Ectodermal cell (in vitro differentiated cells): Measurements from ENCODE around the gene DLL1.

Experiments used
- H3K27ac ChIP-seq: 2 replicates; pipeline ENCODE4 v1.7.0; 2013; ENCODE audit warnings: mild to moderate bottlenecking, low read depth, low read length; ENCODE audit not compliant: insufficient read depth, poor library complexity, severe bottlenecking
- H3K27me3 ChIP-seq: 2 replicates; pipeline ENCODE4 v1.7.0; 2013; ENCODE audit warnings: mild to moderate bottlenecking, low read length; ENCODE audit not compliant: insufficient read depth, control insufficient read depth, poor library complexity, severe bottlenecking
- H3K36me3 ChIP-seq: one replicate; pipeline ENCODE4 v1.7.0; 2013; ENCODE audit warnings: low read length; ENCODE audit not compliant: control insufficient read depth, insufficient read depth
- H3K4me1 ChIP-seq: one replicate; pipeline ENCODE4 v1.7.0; 2013; ENCODE audit warnings: low read length; ENCODE audit not compliant: control insufficient read depth, insufficient read depth
- H3K4me3 ChIP-seq: 2 replicates; pipeline ENCODE4 v1.7.0; 2013; ENCODE audit warnings: low read depth, low read length, control low read depth; ENCODE audit not compliant: insufficient read depth
- H3K9me3 ChIP-seq: 2 replicates; pipeline ENCODE4 v1.7.0; 2013; ENCODE audit warnings: mild to moderate bottlenecking, low read length, moderate library complexity; ENCODE audit not compliant: control insufficient read depth
- WGBS, 2 experiments: methylation state at CpG; one replicate each; pipeline ENCODE4 v1.1.7; 2013; ENCODE audit warnings: missing lambda C conversion rate in 2 of 2; 5-methylcytosine and 5-hydroxymethylcytosine counted together

Gene DLL1

DNA sequence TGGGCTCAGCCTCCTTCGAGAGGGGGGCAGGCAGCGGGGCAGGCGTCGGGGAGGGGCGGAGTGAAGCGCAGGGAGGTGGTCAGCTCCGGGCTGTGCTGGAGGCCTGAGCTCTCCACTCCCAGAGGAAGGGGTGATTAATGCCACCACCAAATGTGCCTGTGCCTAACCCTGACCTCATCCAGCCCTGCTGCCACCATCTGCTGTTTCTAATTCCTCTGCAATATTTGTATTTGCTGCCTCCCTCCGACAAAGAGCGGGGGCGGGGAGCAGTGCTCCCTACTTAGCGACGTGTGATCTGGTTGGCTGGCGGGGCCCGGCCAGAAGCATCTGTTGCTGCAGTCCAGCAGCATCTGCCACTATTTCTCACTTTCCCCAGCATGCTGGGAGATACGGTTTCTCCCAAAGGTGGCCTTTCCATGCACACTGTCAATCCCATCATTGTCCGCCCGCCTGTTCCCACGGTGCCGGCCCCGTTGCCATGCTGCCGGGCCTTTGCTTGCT lies 47.0 kb downstream of the DLL1 start:
- 67 to 69% methylated on average over 21 of the region's 21 CpGs for WGBS, 2 experiments
- no peaks in the 10 kb centered on the region for H3K9me3 ChIP-seq
- H3K4me3 ChIP-seq: no peak overlapping the region
- H3K27me3 ChIP-seq: no peaks in the 10 kb centered on the region
- H3K4me1 ChIP-seq: peaks cover 33% of the 10 kb centered on the region
- peak overlapping the region; percentile 72 for H3K27ac ChIP-seq
- no peaks in the 10 kb centered on the region for H3K36me3 ChIP-seq

DNA sequence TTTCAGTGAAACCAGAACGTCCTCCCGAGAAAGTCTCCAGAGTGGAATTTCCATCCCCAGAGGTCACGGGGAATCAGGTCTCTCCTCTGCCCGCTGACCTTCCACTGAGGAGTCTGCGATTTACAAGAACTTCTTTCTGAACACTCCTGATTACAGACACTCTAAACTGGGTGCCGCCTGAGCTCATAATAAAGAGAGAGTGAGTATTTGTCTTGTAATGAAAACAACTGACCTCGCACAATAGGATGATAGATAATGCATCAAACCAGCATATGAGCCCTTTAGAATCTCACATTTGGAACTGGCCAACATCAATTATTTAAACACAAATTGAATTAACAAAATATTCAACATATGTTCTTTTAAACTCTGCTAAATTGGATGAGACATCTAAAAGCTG lies 47.5 kb downstream of the DLL1 start:
- Histone ChIP-seq H3K4me3 (no peak overlapping the region), H3K4me1 (peaks cover 30% of the 10 kb centered on the region), H3K36me3 (no peaks in the 10 kb centered on the region), H3K9me3 (no peaks in the 10 kb centered on the region), H3K27ac (no peak overlapping the region), H3K27me3 (no peaks in the 10 kb centered on the region)
- 89 to 90% methylated on average over 6 to 7 of the region's 7 CpGs for WGBS, 2 experiments

DNA sequence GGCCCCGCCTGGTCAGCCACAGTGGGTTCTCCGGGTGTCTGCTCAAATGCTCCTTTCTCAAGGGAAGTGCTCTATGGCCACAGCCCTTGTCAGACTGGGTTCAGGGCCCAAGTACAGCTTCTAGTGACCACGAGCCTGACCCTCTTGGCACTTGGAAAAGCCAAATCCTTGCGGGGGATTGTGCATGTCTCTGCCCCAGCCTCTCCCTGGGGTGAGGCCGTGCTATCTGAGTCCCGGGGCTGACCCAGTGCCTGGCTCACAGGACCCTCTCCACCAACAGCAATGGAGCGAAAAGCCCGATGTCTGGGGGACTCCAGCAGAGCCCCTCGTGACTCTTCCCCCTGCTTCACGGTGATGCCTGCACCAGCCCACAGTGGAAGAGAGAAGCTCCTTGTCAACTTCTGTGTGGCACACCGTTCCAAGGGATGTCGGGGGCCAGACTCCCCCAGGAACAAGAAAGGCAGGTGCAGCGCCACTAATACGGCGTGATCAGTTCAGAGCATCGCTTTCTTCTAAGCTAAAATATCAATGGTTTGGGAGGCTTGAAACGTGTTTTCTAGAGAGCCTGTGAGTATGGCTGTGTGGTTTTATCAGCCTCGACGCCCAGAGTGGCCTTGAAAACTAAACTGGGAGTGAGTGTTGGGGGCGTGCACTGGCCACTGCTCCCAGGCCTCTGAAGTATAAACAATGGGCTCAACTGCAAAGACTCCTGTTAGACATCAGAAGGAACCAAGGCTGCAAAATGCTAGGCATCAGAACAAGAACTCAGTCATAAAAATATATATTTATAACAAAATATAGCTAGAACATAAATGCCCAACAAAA lies 51.9 kb downstream of the DLL1 start:
- Histone ChIP-seq H3K27me3 (no peaks in the 10 kb centered on the region), H3K4me1 (peaks cover 35% of the 10 kb centered on the region), H3K9me3 (no peaks in the 10 kb centered on the region), H3K36me3 (no peaks in the 10 kb centered on the region), H3K27ac (no peak overlapping the region), H3K4me3 (no peak overlapping the region)
- WGBS, 2 experiments: 93 to 94% methylated on average over 20 of the region's 20 CpGs

DNA sequence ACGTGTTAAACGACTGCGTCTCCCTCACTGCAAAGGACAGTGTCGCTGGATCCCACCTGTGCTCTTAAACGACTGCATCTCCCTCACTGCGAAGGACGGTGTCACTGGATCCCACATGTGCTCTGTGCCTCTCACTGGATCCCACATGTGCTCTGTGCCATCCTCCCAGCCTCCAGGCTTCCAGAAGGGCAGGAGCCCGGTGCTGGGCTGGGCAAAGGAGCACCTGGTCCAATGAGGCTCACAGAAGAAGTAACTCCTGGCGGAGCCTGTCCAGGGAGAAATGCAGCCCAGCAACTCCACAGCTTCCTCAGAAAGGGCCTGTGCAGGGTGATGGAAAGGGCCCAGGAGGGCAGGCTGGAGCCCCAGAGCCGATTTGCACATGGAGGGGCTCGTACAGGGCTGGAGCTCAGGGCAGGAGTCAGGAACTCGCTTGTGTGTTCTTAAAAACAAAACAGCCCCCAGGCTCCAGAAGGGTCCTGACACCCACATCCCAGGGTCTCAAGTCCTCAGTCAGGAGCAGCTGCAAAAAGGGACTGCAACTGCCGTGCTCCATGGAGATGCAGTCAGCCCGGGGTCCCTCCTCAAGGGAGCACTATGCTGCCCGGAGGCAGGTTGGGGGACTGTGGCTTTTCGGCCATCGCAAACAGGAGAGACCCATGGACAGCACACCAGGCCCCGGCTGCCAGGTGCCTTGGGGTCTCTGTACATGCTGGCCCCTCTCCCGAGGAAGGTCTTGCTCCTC lies 52.7 kb downstream of the DLL1 start:
- Histone ChIP-seq H3K27me3 (no peaks in the 10 kb centered on the region), H3K36me3 (no peaks in the 10 kb centered on the region), H3K27ac (no peak overlapping the region), H3K9me3 (no peaks in the 10 kb centered on the region), H3K4me3 (no peak overlapping the region), H3K4me1 (peaks cover 31% of the 10 kb centered on the region)
- WGBS, 2 experiments: 90 to 92% methylated on average over 19 of the region's 19 CpGs

DNA sequence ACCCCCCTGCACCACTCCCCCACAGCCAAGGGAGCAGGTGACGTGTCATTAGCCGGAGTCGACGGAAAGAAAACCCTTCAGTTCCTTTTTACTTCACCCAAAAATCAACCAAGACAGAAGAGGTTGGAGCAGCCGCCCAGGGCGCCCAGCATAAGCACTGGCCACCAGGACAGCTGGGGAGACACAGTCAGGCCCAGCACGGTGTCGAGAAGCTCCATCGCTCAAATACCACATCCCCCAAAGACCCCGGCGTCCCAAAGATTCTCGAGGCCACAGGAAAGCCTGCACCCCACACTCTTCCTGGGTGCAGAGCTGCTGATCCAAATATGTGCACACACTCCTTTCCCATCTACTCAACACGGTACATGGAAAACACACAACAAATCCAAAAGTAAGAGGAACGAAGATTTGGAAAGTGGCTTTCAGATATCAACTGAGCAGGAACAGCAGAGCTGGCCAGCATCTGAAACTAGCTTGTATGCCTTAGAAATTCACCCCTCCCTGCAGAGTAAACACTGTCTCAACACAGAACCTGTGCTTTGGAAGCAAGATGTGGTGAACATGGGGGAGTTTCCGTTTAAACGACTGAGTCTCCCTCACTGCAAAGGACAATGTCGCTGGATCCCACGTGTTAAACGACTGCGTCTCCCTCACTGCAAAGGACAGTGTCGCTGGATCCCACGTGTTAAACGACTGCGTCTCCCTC lies 54.6 kb downstream of the DLL1 start:
- Histone ChIP-seq H3K9me3 (no peaks in the 10 kb centered on the region), H3K4me1 (peaks cover 39% of the 10 kb centered on the region), H3K27me3 (no peaks in the 10 kb centered on the region), H3K36me3 (no peaks in the 10 kb centered on the region), H3K4me3 (no peak overlapping the region), H3K27ac (peak overlapping the region; percentile 60)
- WGBS, 2 experiments: 87% methylated on average over 17 to 20 of the region's 24 CpGs

DNA sequence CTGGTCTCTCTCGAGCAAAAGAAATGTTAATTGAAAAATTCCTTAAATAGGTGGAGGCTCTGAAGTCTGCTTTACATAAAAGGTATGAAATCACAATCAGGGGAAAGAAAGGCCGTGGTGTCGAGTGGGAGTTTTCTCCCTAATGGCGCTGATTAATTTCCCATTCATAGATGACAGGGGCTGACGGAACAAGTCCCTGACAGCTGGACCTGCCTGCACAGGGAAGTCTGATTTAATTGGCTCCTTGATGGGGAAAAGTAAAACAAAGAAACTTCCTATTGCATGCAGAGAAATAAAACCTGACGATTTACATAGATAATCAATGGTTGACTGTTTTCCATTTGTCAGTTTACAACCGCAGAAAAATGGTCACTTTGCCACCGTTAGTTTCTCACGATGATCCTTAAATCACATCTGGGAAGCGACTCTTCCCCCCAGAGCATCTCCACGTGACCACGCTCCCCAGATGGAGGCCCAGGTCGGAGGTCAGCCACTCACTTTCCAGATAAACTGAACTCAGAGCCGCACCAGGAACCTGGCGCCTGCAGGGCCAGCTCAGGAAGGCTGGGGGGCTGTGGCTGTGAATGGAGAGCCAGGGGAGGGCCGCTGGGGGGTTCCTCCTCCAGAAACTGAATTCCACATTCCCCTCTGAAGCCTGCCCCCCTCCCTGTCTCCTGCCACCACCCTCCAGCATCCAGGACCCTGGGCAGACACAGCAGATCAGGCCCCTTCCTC lies 55.3 kb downstream of the DLL1 start:
- Histone ChIP-seq H3K36me3 (no peaks in the 10 kb centered on the region), H3K4me3 (no peak overlapping the region), H3K4me1 (peaks cover 39% of the 10 kb centered on the region), H3K27ac (peak overlapping the region; percentile 63), H3K9me3 (no peaks in the 10 kb centered on the region), H3K27me3 (no peaks in the 10 kb centered on the region)
- WGBS, 2 experiments: 61 to 69% methylated on average over 16 of the region's 16 CpGs

DNA sequence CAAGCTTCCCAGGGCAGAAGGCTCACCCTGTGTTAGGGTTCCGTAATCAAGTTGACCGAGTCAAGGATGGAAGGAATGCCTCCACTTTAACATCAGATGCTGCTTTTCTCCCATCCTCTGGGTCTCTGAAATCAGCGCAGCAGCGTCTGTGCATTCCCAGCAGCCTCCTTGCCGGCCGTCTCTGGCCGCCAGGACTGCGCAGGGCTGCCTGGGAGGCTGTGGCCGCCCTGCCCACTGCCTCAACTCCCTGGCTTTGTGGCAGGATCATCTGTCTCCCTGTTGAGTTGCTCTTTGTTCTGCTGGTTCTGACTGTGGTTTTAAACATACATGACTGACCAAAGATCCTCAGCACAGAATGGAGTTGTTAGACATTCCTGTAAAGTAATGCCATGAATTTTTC lies 56.5 kb downstream of the DLL1 start:
- Histone ChIP-seq H3K9me3 (no peaks in the 10 kb centered on the region), H3K4me3 (no peak overlapping the region), H3K4me1 (peaks cover 39% of the 10 kb centered on the region), H3K27ac (peak overlapping the region; percentile 42), H3K27me3 (no peaks in the 10 kb centered on the region), H3K36me3 (no peaks in the 10 kb centered on the region)
- WGBS, 2 experiments: 74 to 75% methylated on average over 9 of the region's 9 CpGs

DNA sequence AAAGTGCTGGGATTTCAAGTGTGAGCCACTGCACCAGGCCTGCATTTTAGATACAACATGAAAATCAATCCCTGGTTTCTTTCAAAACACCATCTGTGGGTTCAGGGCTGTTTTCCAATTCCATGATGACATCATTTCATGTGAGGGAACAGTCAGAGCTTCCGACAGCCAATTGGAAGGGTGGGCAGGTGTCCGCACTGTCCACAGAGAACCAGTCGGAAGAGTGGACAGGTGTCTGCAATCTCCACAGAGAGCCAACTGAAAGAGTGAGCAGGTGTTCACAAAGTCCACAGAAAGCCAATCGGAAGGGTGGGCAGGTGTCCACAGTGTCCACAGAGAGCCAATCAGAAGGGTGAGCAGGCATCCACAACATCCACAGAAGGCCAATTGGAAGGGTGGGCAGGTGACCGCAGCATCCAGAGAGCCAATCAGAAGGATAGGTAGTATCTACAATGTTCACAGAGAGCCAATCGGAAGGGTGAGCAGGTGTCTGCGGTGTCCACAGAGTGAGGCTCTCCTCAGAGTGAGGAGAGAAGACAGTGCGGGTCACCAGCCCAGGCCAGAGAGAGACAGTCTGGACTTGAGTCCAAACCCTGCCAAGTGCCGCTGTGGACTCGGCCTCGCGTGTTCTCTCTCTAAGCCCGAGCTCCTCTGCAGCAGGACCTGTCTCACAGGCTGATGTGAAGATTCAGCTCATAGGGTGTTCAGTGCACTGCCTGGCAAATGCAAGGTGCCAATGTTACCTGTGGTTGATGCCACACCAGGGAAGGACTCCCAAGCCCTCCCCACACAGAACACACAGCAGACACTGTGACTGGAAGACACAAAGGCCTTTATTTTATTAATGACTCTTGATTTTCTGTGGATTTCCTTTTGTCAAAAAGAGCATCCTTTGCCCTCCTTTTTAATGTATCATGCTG lies 57.3 kb downstream of the DLL1 start:
- no peak overlapping the region for H3K27ac ChIP-seq
- H3K36me3 ChIP-seq: no peaks in the 10 kb centered on the region
- WGBS, 2 experiments: 95% methylated on average over 13 of the region's 13 CpGs
- peaks cover 39% of the 10 kb centered on the region for H3K4me1 ChIP-seq
- no peaks in the 10 kb centered on the region for H3K27me3 ChIP-seq
- no peak overlapping the region for H3K4me3 ChIP-seq
- H3K9me3 ChIP-seq: no peaks in the 10 kb centered on the region
